ENCODE data around the gene TGFBR3L.

Gene TGFBR3L

DNA sequence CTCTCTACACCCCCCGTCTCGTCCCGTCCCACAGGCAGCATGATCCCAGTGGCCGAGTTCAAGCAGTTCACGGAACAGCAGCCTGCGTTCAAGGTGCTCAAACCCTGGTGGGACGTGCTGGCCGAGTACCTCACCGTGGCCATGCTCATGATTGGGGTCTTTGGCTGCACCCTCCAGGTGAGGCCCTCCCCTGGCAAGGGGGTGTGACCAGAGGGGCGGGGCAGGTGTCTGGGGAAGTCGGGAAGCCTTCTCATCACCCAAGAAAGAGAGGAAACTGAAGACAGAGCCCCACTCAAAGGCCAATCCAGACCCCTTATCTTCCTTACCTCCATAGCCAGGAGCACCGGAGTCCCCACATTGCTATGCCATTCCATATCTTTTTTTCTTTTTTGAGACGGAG lies 19.1 kb upstream of the TGFBR3L start:
- H3K27ac ChIP-seq: no peak overlapping the region

DNA sequence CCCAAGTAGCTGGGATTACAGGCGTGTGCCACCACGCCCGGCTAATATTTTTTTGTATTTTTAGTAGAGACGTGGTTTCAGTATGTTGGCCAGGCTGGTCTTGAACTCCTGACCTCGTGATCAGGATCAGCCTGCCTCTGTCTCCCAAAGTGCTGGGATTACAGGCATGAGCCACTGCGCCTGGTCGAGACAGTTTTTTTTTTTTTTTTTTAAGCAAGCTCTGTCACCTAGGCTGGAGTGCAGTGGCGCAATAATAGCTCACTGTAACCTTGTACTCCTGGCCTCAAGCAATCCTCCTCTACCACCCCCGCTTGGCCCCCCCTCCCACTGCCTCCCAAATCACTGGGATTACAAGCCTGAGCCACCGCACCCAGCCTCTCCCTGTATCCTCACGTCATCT lies 17.3 kb upstream of the TGFBR3L start:
- H3K27ac ChIP-seq: no peak overlapping the region
- no peak for TF ChIP-seq CTCF (conservative IDR thresholded peaks at IDR 0.05)

More for the DNA sequence above, 19.1 kb upstream of the TGFBR3L start:
- no peak for TF ChIP-seq CTCF (conservative IDR thresholded peaks at IDR 0.05)

GRCh38 chr19:7898967-7899366 lies 15.7 kb upstream of the TGFBR3L start:
- TF ChIP-seq CTCF (conservative IDR thresholded peaks at IDR 0.05): no peak
- H3K27ac ChIP-seq: no peak overlapping the region

DNA sequence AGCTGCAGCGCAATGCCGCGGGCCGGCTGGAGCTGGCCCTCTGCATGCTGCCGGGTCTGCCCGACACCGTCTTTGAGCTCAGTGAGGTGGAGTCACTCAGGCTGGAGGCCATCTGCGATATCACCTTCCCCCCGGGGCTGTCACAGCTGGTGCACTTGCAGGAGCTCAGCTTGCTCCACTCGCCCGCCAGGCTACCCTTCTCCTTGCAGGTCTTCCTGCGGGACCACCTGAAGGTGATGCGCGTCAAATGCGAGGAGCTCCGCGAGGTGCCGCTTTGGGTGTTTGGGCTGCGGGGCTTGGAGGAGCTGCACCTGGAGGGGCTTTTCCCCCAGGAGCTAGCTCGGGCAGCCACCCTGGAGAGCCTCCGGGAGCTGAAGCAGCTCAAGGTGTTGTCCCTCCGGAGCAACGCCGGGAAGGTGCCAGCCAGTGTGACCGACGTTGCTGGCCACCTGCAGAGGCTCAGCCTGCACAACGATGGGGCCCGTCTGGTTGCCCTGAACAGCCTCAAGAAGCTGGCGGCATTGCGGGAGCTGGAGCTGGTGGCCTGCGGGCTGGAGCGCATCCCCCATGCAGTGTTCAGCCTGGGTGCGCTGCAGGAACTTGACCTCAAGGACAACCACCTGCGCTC lies 14.8 kb upstream of the TGFBR3L start:
- H3K27ac ChIP-seq: no peak overlapping the region
- no peak for TF ChIP-seq CTCF (conservative IDR thresholded peaks at IDR 0.05)

DNA sequence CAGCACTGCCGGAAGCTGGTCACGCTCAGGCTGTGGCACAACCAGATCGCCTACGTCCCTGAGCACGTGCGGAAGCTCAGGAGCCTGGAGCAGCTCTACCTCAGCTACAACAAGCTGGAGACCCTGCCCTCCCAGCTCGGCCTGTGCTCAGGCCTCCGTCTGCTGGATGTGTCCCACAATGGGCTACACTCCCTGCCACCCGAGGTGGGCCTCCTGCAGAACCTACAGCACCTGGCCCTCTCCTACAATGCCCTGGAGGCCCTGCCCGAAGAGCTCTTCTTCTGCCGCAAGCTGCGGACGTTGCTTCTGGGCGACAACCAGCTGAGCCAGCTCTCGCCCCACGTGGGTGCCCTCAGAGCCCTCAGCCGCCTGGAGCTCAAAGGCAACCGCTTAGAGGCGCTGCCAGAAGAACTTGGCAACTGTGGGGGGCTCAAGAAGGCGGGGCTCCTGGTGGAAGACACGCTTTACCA lies 14.2 kb upstream of the TGFBR3L start:
- H3K27ac ChIP-seq: no peak overlapping the region
- TF ChIP-seq CTCF (conservative IDR thresholded peaks at IDR 0.05): no peak

- TF ChIP-seq CTCF (conservative IDR thresholded peaks at IDR 0.05): no peak
- no peak overlapping the region for H3K27ac ChIP-seq
Measured at GRCh38 chr19:7900931-7901330, 13.7 kb upstream of the TGFBR3L start.

GRCh38 chr19:7901337-7901736 lies 13.3 kb upstream of the TGFBR3L start:
- no peak for TF ChIP-seq CTCF (conservative IDR thresholded peaks at IDR 0.05)
- no peak overlapping the region for H3K27ac ChIP-seq
